ENCODE results near the gene NRG2. TPM values are rescaled to one million over a fixed set of nuclear protein-coding genes. Genes with fewer than 3 reads are reported as not detected.

Gene NRG2
- total RNA-seq, 2 experiments from 2014 or later = 0.11 TPM; not detected in 1

DNA sequence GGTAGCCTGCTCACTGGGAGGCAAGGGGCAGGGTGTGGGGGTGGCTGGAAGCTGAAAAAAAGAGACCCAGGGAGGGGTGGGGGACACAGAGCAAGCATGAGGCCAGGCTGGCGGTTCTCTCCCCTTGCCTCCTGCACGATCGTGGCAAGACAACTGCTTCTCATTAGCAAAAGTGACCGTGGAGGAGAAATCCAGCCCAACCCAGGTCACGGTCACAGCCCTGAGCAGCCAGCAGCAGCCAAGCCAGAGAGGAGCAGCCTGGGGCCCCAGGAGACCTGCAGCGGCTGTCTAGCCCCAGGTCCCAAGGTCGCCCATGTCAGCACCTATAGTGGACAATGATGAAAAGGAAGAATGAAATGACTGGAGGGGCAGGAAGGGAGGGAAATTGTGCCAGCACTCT is 89.1 kb downstream of the NRG2 start:
- ChIA-PET POLR2A (no interaction called here), CTCF (no interaction called here)
- H3K27ac Mint-ChIP-seq = no peak overlapping the region
- no peak overlapping the region for H3K4me3 Mint-ChIP-seq
- no peaks in the 10 kb centered on the region for H3K4me1 Mint-ChIP-seq (ENCODE audit: low read depth)
- ATAC-seq (no peak), DNase-seq (no peak)
- H3K27me3 Mint-ChIP-seq = peaks cover 13% of the 10 kb centered on the region
- no peaks in the 10 kb centered on the region for H3K36me3 Mint-ChIP-seq (ENCODE audit: low read depth)
- no peak for TF ChIP-seq CTCF (IDR thresholded peaks at IDR 0.05)
- H3K9me3 Mint-ChIP-seq = no peaks in the 10 kb centered on the region
- intact Hi-C loops (cut with micrococcal nuclease) = no loop called here

GRCh38 chr5:139952574-139952973 is 90.5 kb downstream of the NRG2 start:
- TF ChIP-seq CTCF (IDR thresholded peaks at IDR 0.05) = no peak
- Mint-ChIP-seq H3K27me3 (peaks cover 21% of the 10 kb centered on the region), H3K36me3 (ENCODE audit: low read depth) (no peaks in the 10 kb centered on the region), H3K4me1 (ENCODE audit: low read depth) (no peaks in the 10 kb centered on the region), H3K27ac (no peak overlapping the region), H3K4me3 (no peak overlapping the region), H3K9me3 (no peaks in the 10 kb centered on the region)
- ATAC-seq (no peak), DNase-seq (no peak)
- intact Hi-C loops (cut with micrococcal nuclease) = no loop called here
- CTCF ChIA-PET = interaction anchor here (0.6 to 1.3 kb wide), 2 partner anchors 16 to 17 kb away, joined by 3 to 5 read pairs; no protein-coding TSS in a partner anchor
- POLR2A ChIA-PET = no interaction called here

DNA sequence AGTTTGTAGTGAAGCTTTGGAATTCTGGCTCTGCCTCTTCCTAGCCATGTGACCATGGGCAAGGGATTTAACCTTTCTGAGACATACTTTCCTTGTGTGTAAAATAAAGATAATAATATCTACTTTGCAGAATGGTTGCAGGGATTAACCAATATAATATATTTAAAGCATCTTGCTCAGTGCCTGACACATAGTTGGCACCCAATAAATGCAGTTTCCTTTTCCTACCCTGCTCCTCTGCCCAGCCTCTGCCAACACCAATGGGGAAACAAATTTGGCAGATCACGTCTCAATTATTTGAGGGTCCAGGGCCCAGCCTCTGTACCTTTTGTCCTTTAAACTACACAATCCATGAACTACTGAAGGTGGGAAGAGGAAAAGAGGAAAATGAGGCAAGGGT is 91.1 kb downstream of the NRG2 start:
- ATAC-seq = no peak
- no peaks in the 10 kb centered on the region for H3K9me3 Mint-ChIP-seq
- ChIA-PET CTCF (interaction anchor here (1.3 kb wide), 2 partner anchors 14 to 17 kb away, joined by 3 to 5 read pairs; no protein-coding TSS in a partner anchor), POLR2A (interaction anchor here (0.6 kb wide), 1 partner anchor 59 kb away, joined by 3 read pairs; no protein-coding TSS in a partner anchor)
- no peaks in the 10 kb centered on the region for H3K4me1 Mint-ChIP-seq (ENCODE audit: low read depth)
- no peak for DNase-seq
- no peaks in the 10 kb centered on the region for H3K36me3 Mint-ChIP-seq (ENCODE audit: low read depth)
- no peak for TF ChIP-seq CTCF (IDR thresholded peaks at IDR 0.05)
- H3K27me3 Mint-ChIP-seq = peaks cover 23% of the 10 kb centered on the region
- intact Hi-C loops (cut with micrococcal nuclease) = no loop called here
- no peak overlapping the region for H3K27ac Mint-ChIP-seq
- H3K4me3 Mint-ChIP-seq = no peak overlapping the region

DNA sequence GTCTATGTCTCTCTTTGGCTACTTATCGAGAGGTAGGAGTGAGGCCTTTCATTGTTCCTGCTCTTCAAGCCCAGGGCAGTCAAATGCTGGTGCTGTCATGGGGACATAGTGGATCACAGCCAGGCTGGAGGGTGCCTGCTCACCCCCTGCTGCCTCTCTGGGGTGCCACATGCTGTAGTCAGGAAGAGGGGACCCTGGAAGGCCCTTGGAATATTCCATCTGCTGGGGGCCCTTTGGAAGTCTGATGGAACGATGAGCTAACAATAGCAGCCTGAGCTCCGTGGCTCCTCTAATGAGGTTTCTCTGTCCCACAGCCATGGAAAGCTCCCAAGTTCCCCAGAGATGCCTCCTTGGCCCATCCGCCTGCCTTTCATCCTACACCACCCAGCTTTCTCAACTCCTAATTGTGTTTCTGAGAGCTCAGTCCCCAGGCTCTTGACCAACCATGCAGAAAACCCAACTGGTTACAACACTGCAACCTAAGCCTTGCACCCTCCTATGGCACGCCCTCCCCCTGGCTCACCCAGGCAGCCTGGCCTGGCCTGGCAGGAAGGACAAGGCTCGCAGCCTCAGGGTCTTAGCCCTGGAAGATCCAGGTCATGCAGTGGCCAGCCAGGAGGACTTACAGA is 91.7 kb downstream of the NRG2 start:
- intact Hi-C loops (cut with micrococcal nuclease) = no loop called here
- Mint-ChIP-seq H3K4me3 (no peak overlapping the region), H3K9me3 (no peaks in the 10 kb centered on the region), H3K27me3 (peaks cover 24% of the 10 kb centered on the region), H3K4me1 (ENCODE audit: low read depth) (no peaks in the 10 kb centered on the region), H3K27ac (no peak overlapping the region), H3K36me3 (ENCODE audit: low read depth) (no peaks in the 10 kb centered on the region)
- ChIA-PET POLR2A (interaction anchor here (0.6 kb wide), 1 partner anchor 58 kb away, joined by 3 read pairs; no protein-coding TSS in a partner anchor), CTCF (interaction anchor here (1.3 kb wide), 2 partner anchors 15 to 18 kb away, joined by 3 to 5 read pairs; no protein-coding TSS in a partner anchor)
- TF ChIP-seq CTCF (IDR thresholded peaks at IDR 0.05) = no peak
- ATAC-seq (no peak), DNase-seq (no peak)

DNA sequence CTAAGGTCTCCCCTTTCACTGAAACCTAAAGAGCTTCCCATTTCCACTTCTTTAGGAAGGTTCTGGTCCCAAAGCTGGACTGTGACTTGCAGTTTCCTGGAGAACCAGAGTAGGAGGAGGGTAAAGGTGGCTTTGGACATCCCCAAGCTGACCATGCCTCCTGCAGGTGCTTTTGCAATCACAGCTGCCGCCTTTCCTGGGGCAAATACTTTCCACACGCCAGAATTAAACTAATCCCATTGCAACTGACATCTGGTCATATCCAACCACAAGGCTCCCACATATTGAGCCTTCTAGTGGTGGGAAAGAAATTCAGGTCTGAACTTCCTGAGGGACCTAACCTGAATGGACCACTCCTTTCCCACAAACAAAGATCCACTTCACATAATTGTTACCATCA is 92.7 kb downstream of the NRG2 start:
- TF ChIP-seq CTCF (IDR thresholded peaks at IDR 0.05) = no peak
- ATAC-seq (no peak), DNase-seq (no peak)
- CTCF ChIA-PET = interaction anchor here (1.2 to 1.7 kb wide), 2 partner anchors 19 to 163 kb away, joined by 3 to 7 read pairs; no protein-coding TSS in a partner anchor
- Mint-ChIP-seq H3K9me3 (no peaks in the 10 kb centered on the region), H3K4me3 (no peak overlapping the region), H3K36me3 (ENCODE audit: low read depth) (no peaks in the 10 kb centered on the region), H3K4me1 (ENCODE audit: low read depth) (no peaks in the 10 kb centered on the region), H3K27ac (no peak overlapping the region), H3K27me3 (peaks cover 27% of the 10 kb centered on the region)
- POLR2A ChIA-PET = no interaction called here
- intact Hi-C loops (cut with micrococcal nuclease) = no loop called here

Measured in activated CD8-positive, alpha-beta T cell treated with anti-CD3 and anti-CD28 coated beads for 36 hours (primary cell).